ENCODE measurements around the gene GUCY1A1. TPM values are rescaled to one million over a fixed set of nuclear protein-coding genes. Genes with fewer than 3 reads are reported as not detected.

GUCY1A1 gene
- total RNA-seq, 1 donor from 2014 or later: not detected

DNA sequence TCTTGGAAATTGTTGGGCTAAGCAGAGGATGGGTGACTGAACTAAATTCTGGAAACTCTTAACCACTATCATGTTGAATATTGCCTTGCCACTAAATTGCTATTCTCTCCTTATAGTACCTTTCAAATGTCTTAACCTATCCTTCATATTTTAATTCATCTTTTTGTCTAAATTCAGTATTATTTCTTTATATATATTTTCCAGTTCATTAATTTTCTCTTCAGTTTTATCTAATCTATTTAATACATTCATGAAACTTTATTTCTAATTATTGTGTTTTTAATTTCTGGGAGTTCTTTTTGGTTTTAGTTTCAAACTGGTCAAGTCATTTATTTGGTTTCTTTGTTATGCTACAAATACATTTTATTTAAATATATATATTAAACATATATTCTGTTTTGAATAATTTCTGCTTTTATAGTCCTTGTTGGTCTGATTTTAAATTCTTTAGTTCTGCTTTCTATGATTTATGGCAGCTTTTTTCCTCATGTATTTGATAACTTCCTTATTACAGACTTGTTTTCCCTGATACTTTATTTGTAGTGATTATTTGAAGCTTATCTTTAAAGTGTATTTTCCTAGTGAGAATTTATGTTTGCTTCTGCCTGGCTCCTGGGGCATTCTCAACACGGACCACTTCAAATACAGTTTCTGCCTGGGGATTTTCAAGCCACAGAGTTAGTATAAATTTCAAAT, 8.5 kb upstream of the GUCY1A1 start:
- intact Hi-C loops (cut with micrococcal nuclease): no loop called here

DNA sequence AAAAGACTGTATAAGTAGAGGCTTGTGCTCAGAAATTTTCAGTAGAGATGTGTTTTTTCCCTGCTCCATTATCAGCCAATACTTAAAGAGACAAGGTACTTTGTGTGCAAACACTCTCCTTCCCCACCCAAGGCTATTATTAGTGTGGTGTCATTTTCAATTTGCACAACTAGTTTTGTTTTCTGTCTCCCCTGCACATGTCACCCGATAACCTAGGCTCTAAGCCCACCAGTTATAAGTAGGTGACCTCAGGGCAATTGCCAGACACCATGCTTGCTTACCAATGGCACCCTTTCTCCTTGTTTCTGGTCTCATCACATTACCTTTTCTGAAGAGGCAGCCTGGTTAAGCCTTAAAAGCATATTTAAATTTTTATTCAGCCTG, 8.0 kb upstream of the GUCY1A1 start:
- intact Hi-C loops (cut with micrococcal nuclease): no loop called here

DNA sequence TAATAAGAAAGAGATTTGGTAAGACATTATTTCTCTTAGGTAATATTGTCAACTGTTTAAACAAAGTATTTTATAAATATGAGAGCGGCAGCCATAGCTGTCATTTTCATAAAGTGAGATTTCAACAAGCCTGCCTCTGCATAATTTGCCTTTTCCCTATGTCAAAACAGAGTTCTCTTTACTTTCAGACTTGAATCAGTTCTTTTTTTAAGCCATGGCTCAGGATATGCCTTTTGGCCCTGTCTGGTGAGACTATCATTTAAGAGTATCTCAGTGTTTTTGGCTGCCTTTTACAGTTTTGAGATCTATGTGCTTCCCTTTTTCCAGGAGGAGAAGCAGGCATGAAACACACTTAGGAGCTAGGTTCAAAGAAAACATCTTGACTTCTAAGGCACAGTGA, 7.5 kb upstream of the GUCY1A1 start:
- intact Hi-C loops (cut with micrococcal nuclease): no loop called here

DNA sequence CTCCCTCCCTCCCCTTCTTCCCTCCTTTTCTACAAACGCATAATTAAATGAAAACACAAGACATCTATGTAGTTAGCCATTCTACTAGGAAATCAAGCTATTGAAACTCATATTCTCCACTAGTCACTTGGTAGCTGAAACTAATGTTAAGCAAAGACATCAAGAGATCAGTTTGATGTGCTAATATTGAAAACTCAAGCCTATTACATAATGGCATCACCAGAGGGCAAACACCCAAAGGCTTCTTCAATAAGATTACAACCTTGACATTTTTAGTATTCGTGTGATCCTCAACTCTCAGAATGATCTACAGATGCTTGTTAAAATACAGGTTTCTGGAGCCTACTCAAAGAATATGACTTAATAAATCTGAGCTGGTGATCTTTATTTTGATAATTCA, 6.2 kb upstream of the GUCY1A1 start:
- intact Hi-C loops (cut with micrococcal nuclease): no loop called here

DNA sequence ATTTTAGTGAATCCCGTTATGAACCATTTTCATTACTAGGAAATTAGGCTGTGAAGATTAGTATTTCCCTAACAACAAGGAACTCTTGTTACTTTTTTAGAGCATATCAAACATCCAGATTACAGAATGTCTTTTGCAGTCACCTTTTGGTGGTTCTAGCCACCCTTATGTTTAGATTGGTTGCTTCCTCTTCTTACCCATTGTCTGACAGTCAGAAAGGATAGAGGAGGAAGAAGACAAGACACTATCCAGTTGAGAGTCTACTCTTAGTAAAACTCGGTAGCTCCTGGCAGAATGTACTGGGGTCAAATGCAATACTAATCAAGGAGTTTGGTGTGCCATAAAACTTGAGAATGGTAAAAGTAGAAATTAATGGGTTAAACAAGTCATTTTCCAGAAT, 1.6 kb upstream of the GUCY1A1 start:
- intact Hi-C loops (cut with micrococcal nuclease): loop anchor here (5.0 kb wide), 1 partner anchor 133 kb away; no protein-coding TSS in a partner anchor

DNA sequence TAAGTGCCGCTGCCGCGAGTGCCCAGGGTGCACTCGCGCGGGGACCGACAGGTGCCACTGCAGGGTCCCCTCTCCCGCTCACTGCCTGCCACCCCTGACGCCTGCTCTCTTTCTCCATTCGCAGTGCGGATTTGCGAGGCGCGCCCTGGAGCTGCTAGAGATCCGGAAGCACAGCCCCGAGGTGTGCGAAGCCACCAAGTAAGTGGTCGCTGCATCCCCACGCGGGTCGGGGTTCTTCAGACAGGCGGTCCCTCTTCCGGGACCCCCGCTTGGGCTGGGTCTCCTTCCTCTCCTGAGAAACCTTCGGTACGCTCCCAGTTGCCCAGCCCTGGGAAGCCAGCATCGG, 547 bp downstream of the GUCY1A1 start:
- intact Hi-C loops (cut with micrococcal nuclease): loop anchor here (5.0 kb wide), 1 partner anchor 135 kb away; no protein-coding TSS in a partner anchor

DNA sequence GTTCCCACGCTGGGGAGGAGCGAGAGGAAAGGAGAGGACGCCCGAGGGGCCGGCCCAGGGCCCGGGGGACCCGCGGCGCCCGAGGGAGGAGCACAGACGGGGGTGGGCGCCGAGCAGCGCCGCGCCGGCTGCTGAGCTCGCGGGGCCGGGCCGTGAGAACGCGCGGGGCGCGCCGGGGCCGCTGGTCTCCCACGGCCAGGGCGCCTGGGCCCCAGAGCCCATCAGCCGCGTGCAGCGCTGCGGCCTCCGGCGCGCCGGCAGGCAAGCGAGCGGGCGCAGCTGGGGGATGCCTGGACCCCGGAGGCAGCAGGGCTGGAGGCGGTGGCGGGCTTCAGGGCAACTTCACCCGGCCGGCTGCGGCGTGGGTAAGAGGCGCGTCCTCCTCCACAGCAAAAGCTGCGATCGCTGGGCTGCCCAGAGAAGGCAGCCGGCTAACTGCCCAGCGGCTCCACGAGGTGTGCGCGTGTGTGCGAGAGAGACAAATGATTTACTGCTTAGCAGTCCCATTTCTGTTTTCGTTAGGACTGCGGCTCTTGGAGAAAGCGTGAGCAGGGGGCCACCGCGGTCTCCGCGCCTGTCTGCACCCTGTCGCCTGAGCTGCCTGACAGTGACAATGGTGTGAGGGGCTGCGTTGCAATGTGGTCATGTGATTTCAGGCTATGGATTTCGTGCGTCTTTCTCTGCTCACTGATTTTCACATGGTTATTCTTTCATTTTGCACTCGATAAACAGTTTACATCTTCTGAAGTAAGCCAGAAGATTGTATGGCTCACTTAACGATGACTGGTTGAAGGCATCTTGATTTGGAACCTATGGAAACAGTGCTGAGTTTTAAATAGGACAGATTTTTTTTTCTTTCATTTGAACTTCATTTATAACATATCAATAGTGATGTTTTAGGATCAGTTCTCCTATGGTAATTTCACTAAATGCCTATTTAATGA, 1.2 kb downstream of the GUCY1A1 start:
- intact Hi-C loops (cut with micrococcal nuclease): loop anchor here (5.0 kb wide), 1 partner anchor 136 kb away; no protein-coding TSS in a partner anchor

DNA sequence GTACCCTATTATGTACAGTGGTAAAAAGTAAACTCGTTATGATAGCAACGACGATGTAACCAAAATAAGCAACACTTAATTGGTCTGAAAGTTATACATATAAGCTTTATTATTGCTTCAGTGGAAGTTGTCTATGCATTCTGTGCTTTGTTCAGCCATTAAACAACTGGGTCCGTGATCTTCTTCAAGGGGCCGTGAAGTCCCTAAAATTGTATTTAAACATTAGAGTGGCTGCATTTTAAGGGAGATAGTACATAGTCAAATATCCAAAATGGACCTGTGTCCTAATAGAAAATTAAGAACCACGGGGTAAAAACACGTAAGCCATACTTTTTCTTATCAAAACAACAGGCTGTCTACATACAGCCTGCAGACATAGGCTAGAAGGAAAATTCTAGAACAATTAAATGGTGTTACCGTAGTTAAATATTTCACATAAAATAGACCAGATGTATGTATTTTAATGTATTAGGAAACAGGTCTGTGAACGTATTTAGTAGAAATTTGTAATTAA, 2.1 kb downstream of the GUCY1A1 start:
- intact Hi-C loops (cut with micrococcal nuclease): loop anchor here (5.0 kb wide), 1 partner anchor 136 kb away; no protein-coding TSS in a partner anchor

DNA sequence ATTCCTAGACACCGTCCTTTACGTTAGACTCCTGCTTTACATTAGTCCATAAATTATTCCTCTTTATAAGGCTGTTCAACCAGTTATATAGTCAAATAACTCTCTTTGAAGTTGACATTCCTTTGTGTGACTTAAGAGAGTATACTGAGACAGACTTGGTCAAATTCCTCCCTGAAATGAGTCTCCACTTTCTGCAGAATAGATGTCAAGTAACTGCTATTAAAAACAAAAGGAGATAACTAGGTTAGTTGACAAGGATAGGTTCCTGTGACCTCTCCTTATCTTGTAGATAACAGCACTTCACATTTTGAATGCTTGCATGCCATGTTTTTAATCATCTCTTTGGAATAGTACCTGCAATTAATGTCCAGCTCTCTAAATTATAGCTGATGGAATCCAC, 5.7 kb downstream of the GUCY1A1 start:
- intact Hi-C loops (cut with micrococcal nuclease): no loop called here

DNA sequence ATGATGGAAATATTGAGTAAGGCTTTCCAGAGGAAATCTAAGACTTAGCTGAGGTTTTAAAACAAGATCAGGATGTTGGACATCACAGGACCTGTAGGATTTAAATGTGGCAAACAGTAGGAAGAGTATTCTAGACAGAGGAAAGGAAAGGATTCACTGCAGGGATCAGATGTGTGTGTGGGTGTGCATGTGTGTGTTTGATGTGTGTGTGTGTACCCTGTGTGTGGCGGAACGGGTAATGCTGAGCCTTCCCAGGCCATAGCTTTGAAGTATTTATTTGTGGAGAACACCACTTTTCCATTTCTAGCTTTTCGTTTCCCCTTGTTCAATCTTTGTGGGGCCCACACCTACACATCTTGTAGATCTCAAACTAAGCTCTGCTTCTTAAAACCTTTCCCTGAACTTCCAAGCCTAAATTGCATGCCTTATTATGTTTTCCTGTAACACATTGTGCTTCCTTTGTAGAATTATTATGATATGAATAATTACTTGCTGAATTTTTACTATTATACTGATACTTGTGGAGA, 6.9 kb downstream of the GUCY1A1 start:
- intact Hi-C loops (cut with micrococcal nuclease): no loop called here

DNA sequence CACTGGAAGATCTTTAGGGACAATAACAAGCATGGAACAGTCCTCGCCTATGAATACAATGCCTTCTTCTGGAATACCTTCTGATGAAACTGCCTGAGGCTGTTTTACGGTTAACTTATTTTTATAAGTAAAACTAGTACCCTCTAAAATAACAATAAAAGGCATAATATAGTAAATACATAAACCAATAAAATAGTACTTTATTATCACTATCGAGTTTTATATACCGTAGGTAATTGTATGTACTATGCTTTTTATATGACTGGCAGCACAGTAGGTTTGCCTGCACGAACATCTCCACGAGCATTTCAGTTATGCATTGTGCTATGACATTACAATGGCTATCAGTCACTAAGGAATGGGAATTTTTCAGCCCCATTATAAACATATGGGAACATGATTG, 8.0 kb downstream of the GUCY1A1 start:
- intact Hi-C loops (cut with micrococcal nuclease): no loop called here

DNA sequence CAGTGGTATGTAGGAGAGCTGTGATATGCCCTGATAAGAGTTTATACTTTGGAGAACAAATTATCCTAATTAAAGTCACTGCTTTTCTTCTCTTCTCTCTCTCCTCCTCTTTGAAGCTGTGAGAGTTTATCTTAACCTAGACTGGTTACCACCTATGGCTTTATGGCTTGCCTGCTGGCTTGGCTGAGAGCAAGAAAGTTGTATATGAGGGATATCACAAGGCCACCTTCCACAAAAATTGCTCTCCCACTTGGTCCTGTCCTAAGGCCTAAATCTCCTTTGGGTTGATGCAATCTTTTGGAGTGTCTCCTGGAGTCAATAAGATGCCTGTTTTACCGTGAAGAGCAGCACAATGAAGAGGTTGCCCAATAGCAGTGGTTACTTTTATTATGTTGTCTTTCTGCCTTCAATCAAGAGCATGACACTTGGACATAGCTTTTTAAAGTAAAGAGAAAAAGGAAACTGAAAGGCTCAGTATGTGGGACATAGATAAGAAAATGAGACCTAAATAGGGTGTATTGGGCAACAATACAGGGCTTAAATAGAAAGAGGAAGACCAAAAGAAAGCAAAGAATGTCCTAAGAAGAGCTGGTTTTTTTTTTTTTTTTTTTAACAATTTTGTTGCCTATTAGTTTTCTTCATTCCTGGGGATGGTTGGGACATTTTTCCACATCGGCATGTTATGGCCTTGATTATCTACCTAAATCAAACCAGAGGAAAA, 9.2 kb downstream of the GUCY1A1 start:
- intact Hi-C loops (cut with micrococcal nuclease): no loop called here

DNA sequence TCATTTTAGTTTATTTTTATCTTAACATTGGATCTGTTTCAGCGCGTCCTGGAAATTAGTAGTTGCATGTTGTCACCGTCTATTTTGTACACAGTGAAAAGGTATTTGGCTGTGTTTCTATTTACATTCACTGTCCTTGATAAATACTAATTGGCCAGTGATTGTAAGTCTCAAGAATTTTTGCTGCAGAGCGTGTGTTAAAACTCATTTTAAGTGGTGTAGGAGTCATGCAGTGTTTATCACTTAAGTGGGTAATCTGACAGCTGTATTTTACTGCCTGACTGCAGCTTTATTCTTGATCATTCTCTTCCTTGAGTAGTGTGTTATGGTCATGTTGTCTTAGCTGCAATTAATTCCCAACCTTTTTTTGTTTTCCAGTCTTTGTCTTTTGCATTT, 9.8 kb downstream of the GUCY1A1 start:
- intact Hi-C loops (cut with micrococcal nuclease): no loop called here

DNA sequence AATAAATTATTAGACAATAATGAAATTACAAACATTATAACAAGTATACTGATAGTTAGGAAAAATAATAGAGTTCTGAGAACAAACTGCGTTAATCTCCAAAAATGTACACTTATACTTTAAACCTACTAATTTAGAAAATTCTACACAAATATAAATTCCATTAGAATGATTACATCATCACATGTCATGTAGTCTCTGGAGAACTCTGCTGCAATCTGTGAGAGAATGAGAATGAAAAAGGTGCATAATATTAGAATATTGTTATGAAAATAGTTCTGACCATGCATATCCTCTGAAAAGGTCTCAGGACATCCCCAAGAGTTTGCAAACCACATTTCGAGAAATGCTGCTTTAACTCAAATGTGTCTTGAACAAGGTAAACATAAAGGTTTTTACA, 11.4 kb downstream of the GUCY1A1 start:
- intact Hi-C loops (cut with micrococcal nuclease): no loop called here

DNA sequence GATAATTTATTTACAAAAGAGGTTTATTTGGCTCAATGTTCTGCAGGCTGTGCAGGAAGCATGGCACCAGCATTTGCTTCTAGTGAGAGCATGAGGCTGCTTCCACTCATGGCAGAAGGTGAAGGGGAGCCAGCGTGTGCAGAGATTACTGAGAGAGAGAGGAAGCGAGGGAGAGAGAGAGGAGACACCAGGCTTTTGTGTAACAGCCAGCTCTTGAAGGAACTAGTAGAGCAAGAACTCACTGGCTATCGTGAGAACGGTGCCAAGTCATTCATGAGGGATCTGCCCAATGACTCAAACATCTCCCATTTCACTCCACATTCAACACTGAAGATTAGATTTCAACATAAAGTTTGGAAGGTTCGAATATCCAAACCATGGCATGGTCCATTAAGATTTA, 12.7 kb downstream of the GUCY1A1 start:
- intact Hi-C loops (cut with micrococcal nuclease): no loop called here

DNA sequence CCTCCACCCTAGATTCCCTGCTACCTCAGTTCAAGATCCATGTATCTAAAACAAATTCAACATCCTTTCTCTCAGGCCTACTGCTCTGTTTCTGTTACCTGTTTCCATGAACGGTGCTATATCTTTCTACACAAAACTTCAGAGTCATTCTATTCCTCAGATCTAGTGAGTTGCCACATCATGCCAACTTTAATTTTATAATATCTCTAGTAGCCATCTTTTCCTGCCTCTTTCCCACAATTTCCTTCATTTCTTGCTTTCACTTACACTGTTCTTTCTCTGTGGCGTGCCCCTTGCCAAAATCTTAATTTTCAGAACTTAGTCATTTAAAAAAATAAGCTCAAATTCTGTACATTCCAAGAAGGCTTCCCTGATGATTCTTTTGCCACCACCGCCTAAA, 15.2 kb downstream of the GUCY1A1 start:
- intact Hi-C loops (cut with micrococcal nuclease): no loop called here

DNA sequence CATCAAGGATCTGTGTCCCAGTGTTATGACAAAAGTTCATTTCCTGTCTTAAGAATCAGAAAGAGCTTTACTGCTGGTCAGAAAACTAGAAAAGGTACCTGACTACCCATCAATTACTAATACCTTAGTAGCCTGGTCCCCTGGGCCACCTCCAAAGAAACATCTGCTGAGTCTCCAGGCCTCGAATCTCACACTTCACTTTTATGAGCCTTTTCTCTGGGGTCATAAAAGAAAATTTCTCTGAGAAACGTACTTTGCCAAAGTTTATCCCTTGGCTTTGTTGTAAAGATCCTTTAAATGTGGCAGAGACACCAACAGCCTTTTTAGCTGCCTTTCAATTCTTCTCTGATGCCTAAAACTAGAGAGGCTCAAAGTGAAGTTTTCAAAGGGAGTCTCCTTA, 17.8 kb downstream of the GUCY1A1 start:
- intact Hi-C loops (cut with micrococcal nuclease): no loop called here

DNA sequence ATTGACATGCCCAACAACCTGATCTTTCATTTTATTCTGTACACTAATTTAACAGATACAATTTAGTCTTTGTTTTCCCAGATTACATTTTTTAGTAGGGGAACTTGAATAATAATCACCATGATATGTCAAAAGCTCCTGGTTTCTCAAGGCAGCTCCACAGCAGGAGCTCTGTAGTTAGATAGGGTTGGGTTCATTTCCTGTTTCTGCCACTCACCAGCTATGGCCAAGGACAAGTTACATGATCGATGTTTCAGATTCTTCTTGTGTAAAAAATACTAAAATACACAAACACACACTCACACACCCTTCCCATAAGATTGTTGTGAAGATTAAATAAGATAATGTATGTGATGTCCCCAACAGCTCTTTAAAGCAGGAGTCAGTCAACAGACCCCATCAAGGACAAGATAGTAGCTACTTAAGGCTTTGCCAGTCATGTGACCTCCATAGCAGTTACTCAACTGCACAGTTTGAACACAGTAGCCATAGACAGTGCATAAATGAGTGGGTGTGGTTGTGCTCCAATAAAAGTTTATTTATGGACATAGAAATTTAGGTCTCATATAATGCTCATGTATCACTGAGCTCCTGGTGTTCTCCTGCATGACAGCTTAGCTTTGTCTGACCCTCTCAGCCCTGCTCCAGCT, 18.4 kb downstream of the GUCY1A1 start:
- intact Hi-C loops (cut with micrococcal nuclease): no loop called here

DNA sequence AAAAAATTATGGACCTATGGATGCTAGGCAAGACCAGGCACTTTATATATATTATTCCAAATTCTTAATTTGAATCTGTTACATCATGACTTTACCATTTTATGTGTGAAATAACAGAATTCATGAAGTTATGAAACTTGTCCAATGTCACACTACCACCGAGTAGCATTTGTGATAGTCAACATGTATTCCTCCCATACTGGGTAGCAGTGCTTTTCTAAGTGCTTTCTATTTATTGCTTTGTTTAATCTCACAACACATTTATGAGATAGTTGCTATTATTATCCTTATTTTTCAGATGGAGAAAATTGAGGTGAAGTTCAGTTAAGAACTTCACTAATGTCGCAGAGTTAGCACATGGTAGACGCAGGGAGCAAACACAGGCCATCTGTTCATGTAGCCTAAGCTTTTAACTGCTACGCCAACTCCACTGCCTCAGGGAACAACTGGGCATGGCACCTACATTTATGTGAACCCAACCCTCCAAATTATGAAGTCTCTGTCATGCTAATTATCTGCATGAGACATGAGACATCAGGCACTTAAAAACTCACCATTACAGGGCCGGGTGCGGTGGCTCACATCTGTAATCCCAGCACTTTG, 20.8 kb downstream of the GUCY1A1 start:
- intact Hi-C loops (cut with micrococcal nuclease): no loop called here

DNA sequence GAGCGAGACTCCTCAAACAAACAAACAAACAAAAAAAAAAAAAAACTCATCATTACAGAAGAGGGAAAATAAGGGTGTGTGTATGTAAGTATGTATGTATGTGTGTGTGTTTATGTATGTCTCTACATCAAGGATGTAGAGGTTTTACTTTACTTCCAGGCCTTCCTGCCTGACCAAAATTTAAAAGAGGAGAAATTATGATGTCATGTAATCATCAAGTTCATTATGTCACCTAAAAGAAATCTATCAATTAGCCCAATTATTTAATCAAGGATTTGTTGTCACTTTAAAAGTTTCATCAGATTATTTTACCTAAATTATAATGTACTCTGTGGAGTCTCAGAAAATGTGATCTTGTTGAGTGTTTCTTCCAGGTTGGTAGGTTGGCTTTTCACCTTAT, 21.6 kb downstream of the GUCY1A1 start:
- intact Hi-C loops (cut with micrococcal nuclease): no loop called here

DNA sequence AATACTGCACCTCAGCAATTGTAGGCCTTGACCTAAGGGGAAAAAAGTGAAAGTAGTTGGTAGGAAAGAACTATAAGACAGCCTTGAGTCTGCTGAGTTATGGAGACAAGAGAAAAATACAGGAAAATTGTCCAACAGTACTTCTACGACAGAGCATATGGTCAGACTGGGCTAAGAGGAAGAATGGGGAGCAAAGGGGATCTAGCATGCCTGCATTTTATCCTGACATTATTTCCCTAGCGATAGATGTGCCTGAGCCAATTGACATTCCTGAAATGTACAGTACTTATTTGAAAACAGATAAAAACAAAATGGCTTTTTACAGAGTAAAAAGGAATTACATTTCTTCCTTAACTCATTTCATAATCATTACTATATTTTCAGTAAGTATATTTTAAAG, 22.2 kb downstream of the GUCY1A1 start:
- intact Hi-C loops (cut with micrococcal nuclease): no loop called here
